Thoracic aorta (tissue), 2 donors: Measurements from ENCODE around the gene MAEA. TPM values are rescaled to one million over a fixed set of nuclear protein-coding genes. Genes with fewer than 3 reads are reported as not detected.
"Not testable (repeated sequence)": the region's sequence is repeated elsewhere in the genome, so short reads cannot be mapped to it uniquely, and the experiment has no call there.

Source experiments
- ATAC-seq: fragments of 150-250 bp; one replicate; pipeline ENCODE4 v1.8.0; 2017; ENCODE audit warnings: low read depth; ENCODE audit not compliant: insufficient number of reproducible peaks, low FRiP score
- DNase-seq: peaks from one replicate; pipeline ENCODE4 v3.0.0-alpha.2; 2020; ENCODE audit warnings: low spot score
- H3K27ac ChIP-seq, 2 donors: fragments of 200-600 bp; sonication (generic); 1 replicate in 1 of 2; 2 replicates in 1 of 2; pipeline ENCODE4 v1.5.1; 2016; ENCODE audit warnings: mild to moderate bottlenecking in 2 of 2, moderate library complexity in 2 of 2
- H3K27me3 ChIP-seq: fragments of 200-600 bp; sonication (generic); replicated peaks from 2 replicates; pipeline ENCODE4 v1.6.0; 2016; ENCODE audit warnings: mild to moderate bottlenecking; ENCODE audit not compliant: insufficient read depth
- H3K36me3 ChIP-seq: fragments of 200-600 bp; sonication (generic); one replicate; pipeline ENCODE4 v1.5.1; 2016
- H3K4me1 ChIP-seq, 2 donors: fragments of 200-600 bp; sonication (generic); 1 replicate in 1 of 2; 2 replicates in 1 of 2; pipeline versions ENCODE4 v1.5.1 to v1.6.0; 2016; ENCODE audit warnings: low read depth in 2 of 2, mild to moderate bottlenecking in 1 of 2; ENCODE audit not compliant: control insufficient read depth in 1 of 2
- H3K4me3 ChIP-seq: fragments of 200-600 bp; sonication (generic); 2 replicates; pipeline ENCODE4 v1.5.1; 2016; ENCODE audit warnings: mild to moderate bottlenecking
- H3K9me3 ChIP-seq: fragments of 200-600 bp; sonication (generic); 2 replicates; pipeline ENCODE4 v1.5.1; 2016
- total RNA-seq, 2 donors: library from RNA; depleted of rRNA; stranded (reverse); fragments of >200 nt; gene quantifications; one replicate each; pipeline versions ENCODE4 v1.1.0 to v1.2.3, GENCODE V29; 2016
- TF ChIP-seq, protein P1 (sequence below): fragments of 200-600 bp; sonication (generic); IDR thresholded peaks from one replicate; pipeline ENCODE4 v1.5.1; 2019; ENCODE audit warnings: antibody characterized with exemption

MAEA gene
- total RNA-seq, 2 donors from 2014 or later = 53.7 to 83.8 TPM

DNA sequence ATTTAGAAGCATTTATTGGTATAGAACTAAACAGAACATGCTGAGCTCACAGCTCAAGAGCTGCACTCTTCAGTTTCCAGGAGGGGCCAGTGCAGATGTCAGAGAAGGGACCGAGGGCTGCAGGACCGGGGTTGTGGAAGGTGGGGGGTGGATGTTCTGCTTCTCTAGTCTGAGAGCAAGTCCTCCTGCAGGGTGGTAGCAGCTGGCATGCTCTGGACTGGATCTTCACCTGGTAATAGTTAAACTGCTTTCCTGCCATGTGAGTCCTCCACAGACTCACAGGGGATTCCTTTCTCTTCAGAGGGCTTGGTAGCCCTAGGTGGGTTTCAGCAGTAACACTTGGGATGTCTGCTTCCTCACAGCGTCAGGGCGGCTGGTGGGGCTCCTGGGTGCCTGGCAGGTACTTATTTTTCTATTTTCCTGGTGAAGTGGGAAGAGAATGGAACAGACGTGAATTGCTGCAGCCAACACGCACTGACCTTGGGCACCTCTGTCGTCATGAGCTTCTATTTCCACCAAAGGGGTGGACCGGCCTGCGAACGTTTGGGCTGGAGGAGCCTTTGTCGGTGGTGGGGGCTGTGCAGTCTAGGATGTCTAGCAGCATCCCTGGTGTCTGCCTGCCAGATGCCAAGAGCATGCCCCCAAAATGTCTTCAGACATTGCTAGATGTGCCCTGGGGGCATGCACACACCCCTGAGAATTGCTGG lies 2.5 kb downstream of the MAEA start:
- Histone ChIP-seq H3K27ac (no peak overlapping the region), H3K27me3 (no peaks in the 10 kb centered on the region), H3K9me3 (no peaks in the 10 kb centered on the region), H3K4me1 (peaks cover 33 to 45% of the 10 kb centered on the region in 2 donors), H3K36me3 (peaks cover 7% of the 10 kb centered on the region), H3K4me3 (no peak overlapping the region)
- TF ChIP-seq, protein P1, sequence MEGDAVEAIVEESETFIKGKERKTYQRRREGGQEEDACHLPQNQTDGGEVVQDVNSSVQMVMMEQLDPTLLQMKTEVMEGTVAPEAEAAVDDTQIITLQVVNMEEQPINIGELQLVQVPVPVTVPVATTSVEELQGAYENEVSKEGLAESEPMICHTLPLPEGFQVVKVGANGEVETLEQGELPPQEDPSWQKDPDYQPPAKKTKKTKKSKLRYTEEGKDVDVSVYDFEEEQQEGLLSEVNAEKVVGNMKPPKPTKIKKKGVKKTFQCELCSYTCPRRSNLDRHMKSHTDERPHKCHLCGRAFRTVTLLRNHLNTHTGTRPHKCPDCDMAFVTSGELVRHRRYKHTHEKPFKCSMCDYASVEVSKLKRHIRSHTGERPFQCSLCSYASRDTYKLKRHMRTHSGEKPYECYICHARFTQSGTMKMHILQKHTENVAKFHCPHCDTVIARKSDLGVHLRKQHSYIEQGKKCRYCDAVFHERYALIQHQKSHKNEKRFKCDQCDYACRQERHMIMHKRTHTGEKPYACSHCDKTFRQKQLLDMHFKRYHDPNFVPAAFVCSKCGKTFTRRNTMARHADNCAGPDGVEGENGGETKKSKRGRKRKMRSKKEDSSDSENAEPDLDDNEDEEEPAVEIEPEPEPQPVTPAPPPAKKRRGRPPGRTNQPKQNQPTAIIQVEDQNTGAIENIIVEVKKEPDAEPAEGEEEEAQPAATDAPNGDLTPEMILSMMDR = no peak
- ATAC-seq (no peak), DNase-seq (no peak)

DNA sequence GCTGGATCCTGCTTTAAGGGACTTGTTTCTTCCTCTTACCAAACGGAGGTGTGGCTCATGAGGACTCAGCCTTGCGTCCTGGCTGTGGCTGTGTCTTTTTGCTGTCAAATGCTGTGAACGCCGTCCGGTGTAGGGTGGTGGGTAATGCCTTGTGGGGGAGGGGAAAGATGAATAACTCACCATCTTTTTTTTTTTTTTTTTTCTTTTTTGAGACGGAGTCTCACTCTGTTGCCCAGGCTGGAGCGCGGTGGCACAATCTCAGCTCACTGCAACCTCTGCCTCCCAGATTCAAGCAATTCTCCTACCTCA lies 3.0 kb downstream of the MAEA start:
- not testable (repeated sequence) for H3K27ac ChIP-seq, H3K4me3 ChIP-seq, ATAC-seq, H3K27me3 ChIP-seq, H3K9me3 ChIP-seq, DNase-seq
- Histone ChIP-seq H3K36me3 (peaks cover 12% of the 10 kb centered on the region), H3K4me1 (peaks cover 33 to 45% of the 10 kb centered on the region in 2 donors)

GRCh38 chr4:1293531-1293941 lies 3.8 kb downstream of the MAEA start:
- Histone ChIP-seq H3K4me1 (peaks cover 33 to 45% of the 10 kb centered on the region in 2 donors), H3K9me3 (no peaks in the 10 kb centered on the region), H3K4me3 (peak overlapping the region; percentile 45), H3K27ac (peak overlapping the region; percentile 63 to 65), H3K27me3 (no peaks in the 10 kb centered on the region), H3K36me3 (peaks cover 20% of the 10 kb centered on the region)
- DNase-seq (no peak), ATAC-seq (no peak)
- TF ChIP-seq, protein P1 = no peak

- DNase-seq (no peak), ATAC-seq (no peak)
- Histone ChIP-seq H3K27ac (peak overlapping the region; percentile 63 to 65), H3K36me3 (peaks cover 22% of the 10 kb centered on the region), H3K9me3 (no peaks in the 10 kb centered on the region), H3K4me3 (peak overlapping the region; percentile 45), H3K4me1 (peaks cover 30 to 42% of the 10 kb centered on the region in 2 donors), H3K27me3 (no peaks in the 10 kb centered on the region)
- TF ChIP-seq, protein P1 = no peak
These were observed 4.3 kb downstream of the MAEA start for GRCh38 chr4:1293991-1294390.

DNA sequence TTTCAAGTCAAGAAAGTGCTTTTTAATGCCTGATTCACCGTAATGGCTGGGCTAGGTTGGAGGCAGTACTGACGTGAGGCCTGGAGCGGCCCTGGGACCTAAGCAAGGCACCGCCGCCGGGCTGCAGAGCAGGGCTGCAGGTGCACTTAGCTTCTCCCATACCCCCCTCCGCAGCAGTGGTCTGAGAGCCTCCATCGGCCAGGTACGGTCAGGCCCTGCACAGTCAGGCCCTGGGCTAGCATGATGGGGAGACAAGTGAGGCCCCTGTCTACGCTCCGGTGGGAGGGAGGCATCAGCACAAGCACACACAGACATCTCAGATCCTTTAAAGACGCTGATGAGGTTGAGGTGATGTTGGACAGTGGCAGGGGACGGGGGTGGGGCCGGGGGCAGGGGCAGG lies 4.7 kb downstream of the MAEA start:
- no peaks in the 10 kb centered on the region for H3K9me3 ChIP-seq
- H3K36me3 ChIP-seq = peaks cover 26% of the 10 kb centered on the region
- peak overlapping the region; percentile 45 for H3K4me3 ChIP-seq
- ATAC-seq (no peak), DNase-seq (no peak)
- H3K27ac ChIP-seq = peak overlapping the region; percentile 63 to 65
- H3K4me1 ChIP-seq = peaks cover 29 to 42% of the 10 kb centered on the region in 2 donors
- TF ChIP-seq, protein P1 = no peak
- no peaks in the 10 kb centered on the region for H3K27me3 ChIP-seq

- Histone ChIP-seq H3K27ac (peak overlapping the region; percentile 13 to 32), H3K4me3 (no peak overlapping the region), H3K9me3 (no peaks in the 10 kb centered on the region), H3K4me1 (peaks cover 29 to 42% of the 10 kb centered on the region in 2 donors), H3K36me3 (peaks cover 29% of the 10 kb centered on the region), H3K27me3 (no peaks in the 10 kb centered on the region)
- DNase-seq = no peak
- no peak for ATAC-seq
- TF ChIP-seq, protein P1 = no peak
These were observed 5.2 kb downstream of the MAEA start for GRCh38 chr4:1294891-1295290.
